K562 (cell line): ENCODE data around the gene RBMS1. TPM values are rescaled to one million over a fixed set of nuclear protein-coding genes. Genes with fewer than 3 reads are reported as not detected.

ENCODE experiments used
- ATAC-seq: fragments of 200-7000 bp; cut with Tn5 transposase; 3 replicates; pipeline ENCODE4 v1.9.1; 2020; ENCODE audit warnings: moderate library complexity
- BruUV-seq: library from RNA; stranded (reverse); fragments of 400-500 nt; replicated peaks from 2 replicates; lab custom pipeline; 2021; lab: Mats Ljungman, UMichigan
- CTCF ChIA-PET: fragments of 300-600 bp; formaldehyde crosslinking; extraction: SDS; loops from one replicate; lab custom pipeline; 2021; ENCODE audit warnings: low intra/inter-chr PET ratio; lab: Yijun Ruan, JAX
- POLR2A ChIA-PET: fragments of 300-600, 350-650 bp; sonication (Branson Sonifier 250); formaldehyde crosslinking; extraction: SDS; loops from one replicate; lab custom pipeline; 2021; ENCODE audit warnings: antibody characterized with exemption, inconsistent platforms; lab: Yijun Ruan, JAX
- DNase-seq, 4 experiments: peaks; one replicate each; pipeline versions ENCODE4 v3.0.0 to v3.0.0-alpha.2; 2011 to 2018; ENCODE audit warnings: low spot score in 3 of 4, mixed read lengths in 3 of 4; ENCODE audit errors: extremely low read depth in 1 of 4
- FAIRE-seq: peaks from 2 replicates; lab custom pipeline; 2011; peaks lifted over from hg19 to GRCh38; lab: Jason Lieb, UNC
- H2AFZ ChIP-seq: 2 replicates; pipeline ENCODE4 v1.6.0; 2011; ENCODE audit warnings: low read depth, low read length, control low read depth, inconsistent platforms
- H3K27ac ChIP-seq: fragments of 200-600 bp; 3 replicates; pipeline ENCODE4 v1.8.0; 2011; ENCODE audit warnings: low read depth, mild to moderate bottlenecking, control low read depth, inconsistent platforms, low read length, moderate library complexity, mixed read lengths; ENCODE audit errors: extremely low read depth
- H3K27me3 ChIP-seq, 2 experiments: fragments of 300-600 bp in 1 of 2; 2 replicates in 1 of 2; 3 replicates in 1 of 2; pipeline versions ENCODE4 v1.6.0 to v1.8.0; 2011; ENCODE audit warnings: inconsistent platforms in 2 of 2, low read length in 2 of 2, mild to moderate bottlenecking in 1 of 2, mixed read lengths in 1 of 2, moderate library complexity in 1 of 2; ENCODE audit not compliant: control insufficient read depth in 2 of 2, insufficient read depth in 2 of 2
- H3K36me3 ChIP-seq: fragments of 300-600 bp; 3 replicates; pipeline ENCODE4 v1.8.0; 2011; ENCODE audit warnings: mild to moderate bottlenecking, low read length, inconsistent platforms; ENCODE audit not compliant: control insufficient read depth, insufficient read depth
- H3K4me1 ChIP-seq, 2 experiments: fragments of 200-600 bp in 1 of 2; replicated peaks in 1 of 2; 2 replicates in 1 of 2; 3 replicates in 1 of 2; pipeline versions ENCODE4 v1.5.1 to v1.8.0; 2011; ENCODE audit warnings: inconsistent platforms in 2 of 2, low read length in 2 of 2, mild to moderate bottlenecking in 1 of 2, mixed read lengths in 1 of 2, moderate library complexity in 1 of 2; ENCODE audit not compliant: control insufficient read depth in 2 of 2, insufficient read depth in 2 of 2
- H3K4me2 ChIP-seq: 2 replicates; pipeline ENCODE4 v1.6.1; 2011; ENCODE audit warnings: low read length, control low read depth, inconsistent platforms, mixed read lengths; ENCODE audit not compliant: insufficient read depth
- H3K4me3 ChIP-seq: fragments of 200-600 bp; sonication (generic), shearing (Covaris generic); 2 replicates; pipeline ENCODE4 v1.5.1; 2016; ENCODE audit warnings: control low read depth, inconsistent platforms
- H3K79me2 ChIP-seq: fragments of 200-600 bp; 3 replicates; pipeline ENCODE4 v1.8.0; 2011; ENCODE audit warnings: low read length, inconsistent platforms; ENCODE audit not compliant: control insufficient read depth, insufficient read depth
- H3K9ac ChIP-seq, 2 experiments: 2 replicates each; pipeline versions ENCODE4 v1.6.0 to v1.6.1; 2011; ENCODE audit warnings: low read depth in 2 of 2, low read length in 2 of 2, control low read depth in 1 of 2, inconsistent platforms in 1 of 2, mild to moderate bottlenecking in 1 of 2, mixed read lengths in 1 of 2; ENCODE audit not compliant: insufficient read depth in 1 of 2
- H3K9me1 ChIP-seq: one replicate; pipeline ENCODE4 v1.6.0; 2011; ENCODE audit warnings: inconsistent platforms, mild to moderate bottlenecking, low read length, moderate library complexity; ENCODE audit not compliant: control insufficient read depth, insufficient read depth
- H3K9me3 ChIP-seq: replicated peaks from 2 replicates; pipeline ENCODE4 v1.5.1; 2011; ENCODE audit warnings: low read depth, low read length, inconsistent platforms; ENCODE audit not compliant: control insufficient read depth, insufficient read depth
- H4K20me1 ChIP-seq: replicated peaks from 2 replicates; pipeline ENCODE4 v1.6.1; 2011; ENCODE audit warnings: low read length, inconsistent platforms, mixed read lengths; ENCODE audit not compliant: control insufficient read depth, insufficient read depth
- DIDO1 ChIP-seq: fragments of 450-650 bp; IDR thresholded peaks from 2 replicates; pipeline ENCODE4 v1.6.1; 2016; ENCODE audit warnings: low read depth, missing biosample characterization, missing genetic modification characterization
- HOXB6 ChIP-seq: fragments of 250-450 bp; sonication (Bioruptor Pico); IDR thresholded peaks from 2 replicates; pipeline ENCODE4 v1.5.1; 2022; ENCODE audit warnings: mild to moderate bottlenecking, borderline replicate concordance
- IFI16 ChIP-seq: fragments of 250-450 bp; sonication (Bioruptor Pico); IDR thresholded peaks from 2 replicates; pipeline ENCODE4 v2.1.2; 2022; ENCODE audit warnings: mild to moderate bottlenecking, inconsistent platforms
- JUN ChIP-seq, 2 experiments: sonication (generic) in 1 of 2; formaldehyde crosslinking in 1 of 2; IDR thresholded peaks; 2 replicates each; pipeline versions ENCODE4 v1.6.1 to v1.8.0; 2012 to 2022; ENCODE audit warnings: borderline replicate concordance in 2 of 2, mild to moderate bottlenecking in 2 of 2, improper control_type of control experiment in 1 of 2, low read depth in 1 of 2, low read length in 1 of 2, missing genetic modification reagents in 1 of 2
- RNF2 ChIP-seq: sonication (generic); IDR thresholded peaks from 2 replicates; pipeline ENCODE4 v1.6.1; 2016
- ZMIZ1 ChIP-seq, 2 experiments: fragments of 150-350 bp in 1 of 2; IDR thresholded peaks; 2 replicates each; pipeline ENCODE4 v1.6.1; 2012 to 2016; ENCODE audit warnings: low read depth in 2 of 2, low read length in 2 of 2, mild to moderate bottlenecking in 1 of 2, moderate library complexity in 1 of 2
- ZNF146 ChIP-seq: IDR thresholded peaks from one replicate; pipeline ENCODE4 v1.6.1; 2018; ENCODE audit warnings: missing compliant biosample characterization; ENCODE audit not compliant: unreplicated experiment
- WGBS: fragments of 100-300 bp; shearing (Covaris generic); methylation state at CpG from one replicate; pipeline ENCODE4 v1.1.6; 2016; ENCODE audit warnings: low coverage, mixed read lengths; ENCODE audit not compliant: insufficient coverage; ENCODE audit errors: missing lambda C conversion rate; 5-methylcytosine and 5-hydroxymethylcytosine counted together
- in situ Hi-C: fragments of 300-500 bp; cut with MboI; formaldehyde crosslinking; loops from 4 replicates; pipeline ENCODE4 v1.15.0; 2018; ENCODE audit warnings: inconsistent platforms, mixed read lengths
- intact Hi-C: fragments of 100-400 bp; cut with micrococcal nuclease; formaldehyde crosslinking; loops from 2 replicates; pipeline ENCODE4 v1.14.2; 2022
- polyA plus RNA-seq, 8 experiments: library from polyadenylated mRNA; depleted of rRNA in 4 of 8; stranded (reverse) in 5 of 8; unstranded in 3 of 8; fragments of >200 nt; fragmentation: Nextera tagmentation in 2 of 8; fragmentation: Illumina TruSeq in 1 of 8; extraction: Ambion mirVana in 2 of 8; extraction: Trizol in 1 of 8; gene quantifications; 2 replicates each; pipeline versions ENCODE4 v1.2.1 to v1.2.3, GENCODE V29; 2011 to 2014; ENCODE audit warnings: inconsistent platforms in 1 of 8, missing spikeins in 1 of 8
- total RNA-seq, 7 experiments: library from RNA; depleted of rRNA in 6 of 7; stranded (reverse); fragments of >200 nt in 6 of 7; fragmentation: Illumina TruSeq in 2 of 7; extraction: Trizol in 2 of 7; gene quantifications; 2 replicates each; pipeline versions ENCODE4 v1.2.1 to v1.2.3, GENCODE V29; 2011 to 2021; ENCODE audit warnings: low replicate concordance in 1 of 7

Gene RBMS1
- total and polyA plus RNA-seq, 9 of the 15 experiments (the other 6 are each of a cell fraction or from before 2014, with no cell fraction given): 0.04 to 0.31 (median 0.09) TPM; not detected in 6

- BruUV-seq: no TSS peak
- Histone ChIP-seq H3K4me3 (no peak overlapping the region), H2AFZ (no peak overlapping the region), H3K9ac (no peak overlapping the region), H3K9me3 (no peaks in the 10 kb centered on the region), H3K36me3 (no peaks in the 10 kb centered on the region), H3K4me2 (no peak overlapping the region), H4K20me1 (no peaks in the 10 kb centered on the region), H3K9me1 (no peaks in the 10 kb centered on the region), H3K27ac (no peak overlapping the region), H3K79me2 (no peaks in the 10 kb centered on the region), H3K27me3 (no peaks in the 10 kb centered on the region), H3K4me1 (no peaks in the 10 kb centered on the region)
- TF ChIP-seq ZMIZ1 (IDR thresholded peaks at IDR 0.05; ENCODE audit: low read depth in 2 of 2, low read length in 2 of 2) (no peak), RNF2 (no peak), HOXB6 (CRISPR knock-in tag) (no peak), ZNF146 (CRISPR knock-in tag) (no peak), JUN (IDR thresholded peaks at IDR 0.05; ENCODE audit: borderline replicate concordance, low read depth, low read length) (no peak), JUN (CRISPR knock-in tag; IDR thresholded peaks at IDR 0.05; ENCODE audit: borderline replicate concordance) (no peak), DIDO1 (tag) (no peak), IFI16 (CRISPR knock-in tag) (no peak)
- no peak for DNase-seq
- FAIRE-seq: no peak
- ChIA-PET CTCF (no interaction called here), POLR2A (no interaction called here)
- intact Hi-C loops: loop anchor here (10.0 kb wide), 1 partner anchor 636 kb away; no protein-coding TSS in a partner anchor
- WGBS: 1% methylated on average over 5 of the region's 5 CpGs
- in situ Hi-C loops: no loop called here
- no peak for ATAC-seq
Observed at GRCh38 chr2:160338901-160339685, 154.5 kb downstream of the RBMS1 start.
